ACC112 (cell line): ENCODE results near the gene LINC01488.

Experiments
- H2AFZ ChIP-seq: fragments of 200-600 bp; sonication (generic); one replicate; pipeline ENCODE4 v1.6.0; 2017; ENCODE audit warnings: antibody characterized with exemption, low read length; ENCODE audit not compliant: unreplicated experiment
- H3K27ac ChIP-seq: fragments of 200-600 bp; sonication (generic); 2 replicates; pipeline ENCODE4 v1.5.1; 2014; ENCODE audit warnings: low read depth, mild to moderate bottlenecking, antibody characterized with exemption, low read length, moderate library complexity
- H3K27me3 ChIP-seq: fragments of 200-600 bp; sonication (generic); 2 replicates; pipeline ENCODE4 v1.6.1; 2014; ENCODE audit warnings: mild to moderate bottlenecking, antibody characterized with exemption, low read length, moderate library complexity, mixed read lengths; ENCODE audit not compliant: insufficient read depth
- H3K36me3 ChIP-seq: fragments of 200-600 bp; sonication (generic); 2 replicates; pipeline ENCODE4 v1.6.1; 2016; ENCODE audit warnings: mild to moderate bottlenecking, antibody characterized with exemption, low read length, moderate library complexity, mixed read lengths; ENCODE audit not compliant: insufficient read depth
- H3K4me1 ChIP-seq: fragments of 200-600 bp; sonication (generic); one replicate; pipeline ENCODE4 v1.6.1; 2016; ENCODE audit warnings: low read length, mixed read lengths; ENCODE audit not compliant: insufficient read depth, unreplicated experiment, control insufficient read depth
- H3K4me3 ChIP-seq: fragments of 200-600 bp; sonication (generic); 2 replicates; pipeline ENCODE4 v1.5.1; 2014; ENCODE audit warnings: mild to moderate bottlenecking, low read depth, low read length
- H3K79me2 ChIP-seq: fragments of 200-600 bp; sonication (generic); one replicate; pipeline ENCODE4 v1.6.0; 2016; ENCODE audit warnings: low read length; ENCODE audit not compliant: control insufficient read depth, unreplicated experiment, insufficient read depth

Gene LINC01488

DNA sequence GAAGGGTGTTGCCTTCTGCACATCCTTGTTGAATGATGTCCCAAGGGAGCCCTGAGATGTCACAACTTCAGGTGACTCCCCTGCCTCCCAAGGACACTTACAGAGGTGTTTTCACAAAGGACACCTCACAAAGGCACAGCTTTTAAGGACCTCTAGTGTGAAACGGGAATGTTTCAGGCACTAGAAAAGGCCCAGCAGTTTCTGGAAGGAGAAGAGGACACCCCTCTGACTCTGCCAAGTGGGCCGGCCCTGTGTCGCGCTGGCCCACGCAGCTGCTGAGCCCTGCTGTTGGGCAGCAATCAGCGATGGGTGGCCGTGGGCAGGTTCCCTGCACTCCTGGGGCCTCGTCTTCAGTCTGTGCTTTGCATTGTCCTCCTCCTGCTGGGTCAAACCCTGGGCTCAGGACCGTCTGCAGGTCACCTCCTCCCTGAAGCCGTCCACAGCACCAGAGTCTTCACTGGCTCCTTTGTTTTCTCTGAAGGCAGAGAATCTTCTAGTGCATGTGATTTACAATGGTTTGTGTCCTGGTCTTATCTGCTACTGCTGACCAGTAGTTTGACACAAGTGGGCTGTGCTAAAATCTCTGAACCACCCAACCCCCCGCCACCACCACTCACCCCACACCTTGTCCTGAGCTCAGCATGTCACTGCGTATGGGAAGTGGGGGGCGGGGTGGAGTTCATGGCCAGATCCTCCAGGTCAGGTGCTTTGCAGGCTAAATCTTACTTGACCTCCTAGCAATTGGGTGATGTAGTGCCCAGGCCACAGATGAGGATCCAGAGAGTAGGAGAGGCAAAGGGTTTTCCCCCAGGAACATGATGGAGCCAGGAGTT, 3.2 kb downstream of the LINC01488 start:
- H3K27me3 ChIP-seq = no peaks in the 10 kb centered on the region
- no peaks in the 10 kb centered on the region for H3K36me3 ChIP-seq
- no peaks in the 10 kb centered on the region for H3K79me2 ChIP-seq
- H3K4me3 ChIP-seq = no peak overlapping the region
- peaks cover 4% of the 10 kb centered on the region for H3K4me1 ChIP-seq
- no peak overlapping the region for H3K27ac ChIP-seq
- H2AFZ ChIP-seq = no peak overlapping the region

DNA sequence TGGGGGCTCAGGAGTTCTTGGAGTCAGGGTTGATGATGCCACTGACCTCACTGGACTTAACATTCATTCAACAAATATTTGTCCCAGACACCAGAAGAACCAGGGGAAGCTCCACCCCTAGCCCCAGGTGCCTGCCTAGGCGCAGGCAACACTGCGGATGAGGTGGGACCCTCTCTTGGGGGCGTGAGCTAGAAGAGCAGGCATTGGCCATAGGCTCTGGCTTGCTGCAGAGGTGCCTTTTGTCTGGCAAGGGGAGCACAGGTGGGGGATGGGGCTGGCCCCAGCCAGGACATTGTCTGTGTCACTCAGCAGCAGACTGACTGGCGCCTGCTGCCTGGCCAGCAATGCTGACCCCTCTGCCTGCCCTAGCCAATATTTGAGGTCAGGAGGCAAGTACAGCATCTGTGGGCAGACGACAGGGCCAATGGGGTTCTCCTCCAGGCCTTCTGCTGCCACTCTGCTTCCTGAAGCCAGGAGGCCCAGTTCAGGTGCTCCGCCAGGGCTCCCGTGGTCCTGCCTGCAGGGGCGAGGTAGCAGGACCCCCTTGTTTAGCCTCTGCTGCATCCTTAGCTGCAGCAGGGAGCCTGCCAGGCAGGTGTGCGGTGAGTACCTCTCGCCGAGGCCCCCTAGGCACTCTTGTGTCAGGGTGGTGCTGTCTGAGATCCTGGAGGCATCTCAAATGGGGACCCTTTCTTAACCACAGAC, 4.0 kb downstream of the LINC01488 start:
- Histone ChIP-seq H2AFZ (no peak overlapping the region), H3K4me1 (peaks cover 2% of the 10 kb centered on the region), H3K27ac (no peak overlapping the region), H3K4me3 (no peak overlapping the region), H3K27me3 (no peaks in the 10 kb centered on the region), H3K79me2 (no peaks in the 10 kb centered on the region), H3K36me3 (no peaks in the 10 kb centered on the region)

DNA sequence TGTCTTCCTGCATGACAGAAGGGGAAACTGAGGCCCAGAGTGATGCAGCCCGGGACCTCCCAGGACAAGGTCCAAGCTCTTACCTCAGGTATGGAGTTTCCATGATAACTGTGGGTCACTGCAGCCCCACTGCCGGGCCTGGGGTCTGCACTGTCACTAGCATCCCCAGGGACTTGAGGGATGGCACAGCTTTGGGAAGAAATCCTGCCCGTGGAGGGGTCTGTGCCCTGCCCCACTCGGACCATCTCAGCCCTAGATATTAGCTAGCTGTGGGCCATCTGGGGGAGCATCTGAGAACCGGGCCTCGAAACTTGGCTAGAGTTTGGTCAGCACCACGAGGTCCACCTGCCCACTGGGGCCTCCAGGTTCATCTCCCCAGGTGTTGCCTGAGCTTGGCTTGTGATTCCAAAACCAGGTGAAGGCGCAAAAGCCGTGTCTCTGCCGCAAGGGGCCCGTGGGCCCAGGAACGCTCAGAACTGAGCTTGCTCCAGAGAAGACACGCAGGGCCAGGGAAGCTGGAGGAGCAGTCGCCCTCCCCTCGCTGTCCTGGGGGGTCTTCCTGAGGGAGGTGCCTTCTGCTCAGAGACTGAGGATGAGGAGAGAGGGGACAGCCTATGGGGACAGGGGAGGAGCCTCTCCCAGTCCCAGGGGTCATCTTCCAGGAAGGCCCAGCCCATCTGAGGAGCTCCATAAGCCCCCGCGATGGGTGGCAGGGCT, 4.8 kb downstream of the LINC01488 start:
- Histone ChIP-seq H3K36me3 (no peaks in the 10 kb centered on the region), H3K79me2 (no peaks in the 10 kb centered on the region), H3K27me3 (no peaks in the 10 kb centered on the region), H2AFZ (no peak overlapping the region), H3K4me1 (no peaks in the 10 kb centered on the region), H3K4me3 (no peak overlapping the region), H3K27ac (no peak overlapping the region)

DNA sequence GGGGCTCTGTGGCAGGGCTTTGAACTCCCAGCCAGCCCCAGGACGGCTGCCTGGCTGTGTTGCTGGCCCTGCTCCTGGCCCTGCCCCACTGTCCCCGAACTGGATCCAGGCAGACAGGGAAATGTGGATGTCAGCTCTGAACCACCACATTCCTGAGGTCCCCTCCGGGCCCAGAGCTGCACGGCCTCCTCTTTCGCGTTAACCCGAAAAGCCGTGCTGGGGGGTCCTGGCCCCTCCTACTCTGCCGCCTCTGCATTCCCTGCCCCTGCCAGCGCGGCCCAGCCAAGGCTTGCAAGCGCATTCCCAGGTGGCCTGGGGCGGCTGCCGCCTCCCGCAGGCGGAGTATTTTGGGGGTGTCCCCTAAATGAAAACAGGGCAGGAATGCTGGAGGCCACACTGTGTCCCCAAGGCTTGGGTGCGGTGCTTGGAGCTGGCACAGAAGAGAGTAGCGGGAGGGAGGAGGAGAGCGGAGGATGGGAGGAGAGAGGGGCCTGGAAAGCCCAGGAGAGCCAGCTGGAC, 5.4 kb downstream of the LINC01488 start:
- H3K79me2 ChIP-seq = no peaks in the 10 kb centered on the region
- H3K4me3 ChIP-seq = no peak overlapping the region
- H3K4me1 ChIP-seq = no peaks in the 10 kb centered on the region
- no peak overlapping the region for H3K27ac ChIP-seq
- no peak overlapping the region for H2AFZ ChIP-seq
- H3K36me3 ChIP-seq = no peaks in the 10 kb centered on the region
- H3K27me3 ChIP-seq = no peaks in the 10 kb centered on the region

DNA sequence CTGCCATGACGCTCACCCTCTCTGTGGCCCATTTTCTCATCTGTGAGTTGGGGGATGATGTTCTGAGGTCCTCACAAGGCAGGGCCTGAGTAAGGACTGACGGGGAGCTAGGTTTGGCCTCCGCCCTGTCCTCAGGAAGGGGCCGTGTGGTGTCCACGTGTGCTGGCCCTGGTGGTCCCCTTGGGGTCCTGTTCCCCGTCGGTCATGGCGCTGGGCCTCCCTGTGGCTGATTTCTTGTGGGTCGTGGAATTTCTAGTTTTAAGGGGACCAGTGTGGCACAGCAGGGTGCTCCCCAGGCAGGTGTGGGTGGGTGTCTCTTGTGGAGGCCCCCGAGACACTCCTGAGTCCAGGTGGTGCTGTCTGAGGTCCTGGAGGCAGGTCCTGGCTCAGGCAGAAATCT, 5.9 kb downstream of the LINC01488 start:
- H3K4me1 ChIP-seq = no peaks in the 10 kb centered on the region
- no peak overlapping the region for H3K4me3 ChIP-seq
- H3K27me3 ChIP-seq = no peaks in the 10 kb centered on the region
- H3K36me3 ChIP-seq = no peaks in the 10 kb centered on the region
- no peaks in the 10 kb centered on the region for H3K79me2 ChIP-seq
- H2AFZ ChIP-seq = no peak overlapping the region
- H3K27ac ChIP-seq = no peak overlapping the region

DNA sequence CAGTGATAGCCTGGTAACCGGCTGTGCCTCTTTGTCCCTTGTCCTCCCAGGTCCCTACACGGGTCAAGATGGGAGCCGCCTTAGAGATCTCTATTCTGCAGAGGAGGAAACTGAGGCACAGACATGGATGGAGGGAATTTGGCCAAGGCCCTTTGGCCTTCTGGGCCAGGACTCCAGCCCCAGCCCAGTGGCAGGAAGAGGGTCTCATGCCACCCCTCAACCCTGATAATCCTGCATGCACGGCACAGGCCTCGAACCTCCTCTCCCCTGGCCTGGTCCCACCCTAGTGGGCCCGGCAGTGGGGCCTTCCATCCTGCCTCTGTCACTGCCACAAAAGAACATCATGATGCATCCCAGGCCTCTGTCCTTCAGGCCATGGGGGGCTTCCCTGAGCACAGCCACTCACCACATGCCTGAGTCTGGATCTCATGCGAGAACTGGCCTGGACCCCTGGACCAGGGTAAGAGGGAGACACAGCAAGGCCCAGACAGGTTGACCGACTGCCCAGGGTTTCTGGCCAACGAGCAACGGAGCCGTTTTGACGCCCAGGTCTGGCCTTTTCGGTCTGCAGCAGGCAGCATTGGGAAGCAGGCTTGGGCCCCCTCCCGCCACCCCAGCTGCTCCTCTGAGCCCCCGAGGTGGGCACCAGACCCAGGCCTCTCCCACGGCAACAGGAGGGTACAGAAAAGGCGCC, 6.5 kb downstream of the LINC01488 start:
- Histone ChIP-seq H2AFZ (no peak overlapping the region), H3K4me1 (no peaks in the 10 kb centered on the region), H3K4me3 (no peak overlapping the region), H3K36me3 (no peaks in the 10 kb centered on the region), H3K79me2 (no peaks in the 10 kb centered on the region), H3K27ac (no peak overlapping the region), H3K27me3 (no peaks in the 10 kb centered on the region)

- H3K4me1 ChIP-seq = no peaks in the 10 kb centered on the region
- no peaks in the 10 kb centered on the region for H3K36me3 ChIP-seq
- no peak overlapping the region for H2AFZ ChIP-seq
- no peak overlapping the region for H3K4me3 ChIP-seq
- H3K79me2 ChIP-seq = no peaks in the 10 kb centered on the region
- no peak overlapping the region for H3K27ac ChIP-seq
- no peaks in the 10 kb centered on the region for H3K27me3 ChIP-seq
Observed at GRCh38 chr11:69488543-69488940, 7.1 kb downstream of the LINC01488 start.

DNA sequence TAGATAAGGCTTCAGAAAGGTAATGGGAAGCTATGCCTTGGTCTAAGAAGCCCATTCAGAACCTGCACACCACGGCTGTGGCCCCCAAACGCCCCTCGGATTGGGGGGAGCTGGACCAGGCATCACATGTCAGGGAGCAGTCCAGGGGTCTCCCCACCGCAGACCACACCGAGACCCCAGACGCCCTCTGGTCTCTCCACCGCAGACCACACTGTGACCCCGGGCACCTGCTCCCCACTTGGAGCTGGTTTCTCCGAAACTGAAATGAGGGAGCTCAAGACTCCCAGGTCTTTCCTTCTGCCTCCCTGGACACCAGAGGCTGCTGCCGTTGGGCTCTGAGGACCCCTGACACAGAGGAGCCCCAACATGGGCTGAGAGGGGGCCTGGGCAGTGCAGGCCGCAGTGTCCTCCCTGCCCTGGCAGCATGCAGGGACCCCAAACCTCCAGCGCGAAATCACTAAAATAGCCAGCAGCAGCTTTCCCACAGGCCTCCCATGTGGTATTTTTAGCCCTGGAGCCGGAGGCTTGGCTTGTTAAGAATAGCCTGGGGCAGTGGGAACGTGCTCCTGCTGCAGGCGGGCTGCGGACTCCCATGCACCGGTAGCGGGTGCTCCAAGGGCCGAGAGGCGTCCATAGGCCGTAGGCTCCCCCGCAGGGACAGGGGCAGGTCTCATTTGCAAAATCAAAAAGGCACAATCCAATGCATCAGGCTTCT, 7.7 kb downstream of the LINC01488 start:
- H3K4me3 ChIP-seq = no peak overlapping the region
- H3K79me2 ChIP-seq = no peaks in the 10 kb centered on the region
- H3K36me3 ChIP-seq = no peaks in the 10 kb centered on the region
- H2AFZ ChIP-seq = no peak overlapping the region
- no peaks in the 10 kb centered on the region for H3K27me3 ChIP-seq
- H3K4me1 ChIP-seq = no peaks in the 10 kb centered on the region
- no peak overlapping the region for H3K27ac ChIP-seq

GRCh38 chr11:69489746-69490365, 8.4 kb downstream of the LINC01488 start:
- H3K4me1 ChIP-seq = no peaks in the 10 kb centered on the region
- H3K79me2 ChIP-seq = no peaks in the 10 kb centered on the region
- H3K4me3 ChIP-seq = no peak overlapping the region
- no peak overlapping the region for H2AFZ ChIP-seq
- H3K27ac ChIP-seq = no peak overlapping the region
- H3K36me3 ChIP-seq = no peaks in the 10 kb centered on the region
- H3K27me3 ChIP-seq = no peaks in the 10 kb centered on the region
